Muscle of arm (tissue), 12 donors: Measurements from ENCODE around the gene MACIR. TPM values are rescaled to one million over a fixed set of nuclear protein-coding genes. Genes with fewer than 3 reads are reported as not detected.

Experiments
- DNase-seq: peaks from one replicate; pipeline ENCODE4 v3.0.0-alpha.2; 2013
- polyA plus RNA-seq, 12 donors: library from polyadenylated mRNA; unstranded; fragments of 120-200 nt; gene quantifications; one replicate each; pipeline ENCODE4 v1.2.1, GENCODE V29; 2013; ENCODE audit not compliant: insufficient read length in 12 of 12

MACIR gene
- polyA plus RNA-seq, 12 donors = 10.1 to 18.9 (median 14.6) TPM; not detected in 1

DNA sequence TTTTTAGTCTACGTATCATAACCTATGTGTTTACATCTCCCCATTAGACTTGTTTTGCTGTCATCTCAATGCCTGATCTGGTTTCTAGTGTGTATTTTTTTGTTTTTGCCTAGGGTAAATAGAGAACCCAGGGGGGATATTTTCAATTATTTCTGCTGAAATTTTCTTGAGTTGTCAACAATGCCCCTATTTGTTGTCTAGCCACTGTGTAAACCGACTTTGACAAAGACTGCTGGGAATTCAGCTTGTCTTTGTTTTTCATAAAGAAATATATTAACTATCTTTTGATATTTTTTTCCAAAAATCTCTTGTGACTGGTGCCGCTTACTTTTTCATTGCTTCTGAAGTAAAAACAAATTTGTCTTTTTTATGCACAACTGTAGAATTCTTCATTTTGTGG, 28.1 kb downstream of the MACIR start:
- DNase-seq = no peak

- no peak for DNase-seq
These were observed 30.5 kb downstream of the MACIR start for GRCh38 chr5:103289024-103289423.

DNA sequence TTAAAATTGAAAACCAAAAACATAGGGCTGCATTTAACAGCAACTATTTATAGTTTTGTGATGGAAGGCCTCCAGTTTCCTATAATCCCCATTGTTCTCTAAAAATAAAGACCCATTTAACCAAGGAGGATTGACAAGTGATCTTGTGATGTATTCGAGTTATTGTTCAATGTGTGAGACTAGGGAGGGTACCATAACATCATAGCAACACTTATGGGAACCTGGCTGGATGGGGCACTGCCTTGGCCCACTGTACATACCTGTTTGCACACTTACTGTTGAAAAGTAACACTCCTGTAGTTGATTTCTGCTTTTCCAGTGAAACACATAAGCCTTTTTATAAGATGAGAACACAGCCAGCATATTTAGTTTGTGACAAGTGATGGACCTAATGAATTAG, 32.3 kb downstream of the MACIR start:
- no peak for DNase-seq

DNA sequence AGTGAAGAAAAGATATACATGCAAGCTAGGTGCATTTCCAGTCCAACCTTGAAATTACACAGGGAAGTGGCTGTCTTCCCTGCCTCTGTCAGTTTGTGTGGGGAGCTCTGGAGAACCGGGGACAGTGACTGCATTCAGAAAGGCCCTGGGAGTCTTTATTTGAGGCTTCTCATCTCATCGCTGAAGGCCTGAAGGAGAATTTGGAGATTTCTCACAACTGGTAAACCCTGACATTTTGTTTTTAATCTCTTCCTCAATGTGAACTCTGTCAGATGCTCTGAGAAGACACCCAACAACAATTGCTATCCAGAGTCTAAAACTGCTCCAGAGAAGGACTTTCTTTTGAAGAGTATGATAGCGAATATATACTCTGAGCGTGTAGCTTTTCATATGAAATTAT, 33.0 kb downstream of the MACIR start:
- no peak for DNase-seq

DNA sequence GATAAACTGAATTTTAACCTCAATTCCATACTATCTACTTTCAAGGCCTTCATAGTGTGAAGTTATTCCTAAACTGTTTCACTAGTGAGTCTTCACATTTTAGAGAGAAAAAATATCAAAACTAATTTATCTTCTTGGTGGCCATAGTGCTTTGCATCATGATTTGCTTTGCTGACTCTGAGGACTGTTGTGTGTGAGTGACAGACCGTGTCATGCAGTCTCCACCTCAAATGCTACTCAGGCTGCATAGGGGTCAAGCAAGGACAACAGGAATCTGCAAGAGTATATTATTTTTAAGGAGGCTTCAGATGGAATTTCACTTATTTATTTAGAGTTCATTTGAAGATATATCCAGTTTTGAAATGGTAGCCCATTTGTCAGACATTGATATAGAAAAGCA, 34.5 kb downstream of the MACIR start:
- DNase-seq = no peak

- no peak for DNase-seq
These were observed 35.2 kb downstream of the MACIR start for GRCh38 chr5:103293719-103294118.

- no peak for DNase-seq
These were observed 36.3 kb downstream of the MACIR start for GRCh38 chr5:103294906-103295305.

- DNase-seq = no peak
These were observed 36.9 kb downstream of the MACIR start for GRCh38 chr5:103295424-103295823.

- no peak for DNase-seq
These were observed 37.3 kb downstream of the MACIR start for GRCh38 chr5:103295871-103296270.

DNA sequence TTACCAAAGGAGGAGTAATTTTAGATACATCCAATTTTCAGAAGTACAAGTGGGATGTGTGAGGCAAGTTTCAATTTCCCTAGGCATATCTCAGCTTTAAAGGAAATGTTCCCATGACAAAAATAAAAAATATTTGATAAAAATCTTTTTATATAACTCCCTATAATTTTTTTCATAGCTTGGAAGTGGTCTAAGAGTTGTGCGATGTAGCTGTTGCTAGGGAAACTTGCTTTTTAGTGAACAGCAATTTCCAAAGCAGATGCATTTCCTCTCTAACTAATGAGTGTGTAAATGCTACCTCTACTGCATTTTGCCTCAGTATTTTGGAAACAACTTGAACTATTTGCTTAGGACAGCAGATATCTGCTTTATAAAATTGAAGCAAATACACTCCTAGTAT, 39.6 kb downstream of the MACIR start:
- no peak for DNase-seq

- no peak for DNase-seq
These were observed 40.1 kb downstream of the MACIR start for GRCh38 chr5:103298607-103299188.

GRCh38 chr5:103305809-103306208, 47.2 kb downstream of the MACIR start:
- DNase-seq = no peak

- DNase-seq = no peak
These were observed 48.9 kb downstream of the MACIR start for GRCh38 chr5:103307470-103307869.

GRCh38 chr5:103308774-103309173, 50.2 kb downstream of the MACIR start:
- DNase-seq = no peak

- DNase-seq = no peak
These were observed 54.5 kb downstream of the MACIR start for GRCh38 chr5:103313056-103313455.

- no peak for DNase-seq
These were observed 56.9 kb downstream of the MACIR start for GRCh38 chr5:103315455-103315854.

DNA sequence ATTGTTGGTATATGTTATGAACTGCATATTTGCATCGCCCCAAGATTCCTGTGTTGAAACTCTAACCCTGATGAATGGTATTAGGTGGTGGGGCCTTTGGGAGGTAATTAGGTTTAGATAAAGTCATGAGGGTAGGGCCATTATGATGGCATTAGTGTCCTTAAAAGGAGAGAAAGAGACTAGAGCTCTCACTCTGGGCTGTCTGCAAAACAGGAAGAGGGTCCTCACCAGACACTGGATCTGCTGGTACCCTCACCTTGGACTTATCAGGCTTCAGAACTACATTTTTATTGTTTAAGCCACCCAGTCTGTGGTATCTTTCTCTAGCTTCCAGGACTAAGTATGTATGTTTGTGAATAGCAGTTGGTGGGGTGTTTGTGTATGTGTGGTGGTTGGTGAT, 68.9 kb downstream of the MACIR start:
- no peak for DNase-seq

DNA sequence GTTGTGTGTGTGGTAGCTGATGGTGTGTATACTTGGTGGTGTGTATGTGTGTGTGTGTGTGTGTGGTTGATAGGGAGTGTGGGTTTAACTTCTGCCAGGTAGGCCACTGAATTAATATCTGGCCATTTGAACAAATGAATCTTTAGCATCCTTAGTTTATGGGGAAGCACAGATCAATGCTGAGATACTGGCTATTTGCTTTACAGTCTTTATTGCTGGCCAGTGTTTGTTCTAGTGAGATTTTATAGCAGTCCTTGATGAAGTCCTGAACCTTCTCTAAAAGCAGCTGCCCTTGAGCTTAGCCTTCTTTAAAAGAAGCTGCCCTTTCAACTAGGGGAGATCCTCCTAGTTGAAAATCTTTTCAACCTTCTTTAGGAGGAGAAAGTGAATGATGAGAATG, 69.3 kb downstream of the MACIR start:
- no peak for DNase-seq

Other genes starting within 250 kb of the MACIR start
- 10 to 100 TPM in 7 of 12 donors, 1 to 10 TPM in 3, not detected in 2; 9.1 to 16.7 (median 10.9) TPM for gene GIN1, start 138.6 kb upstream of the MACIR start, polyA plus RNA-seq
- gene PPIP5K2, start 138.5 kb upstream of the MACIR start, polyA plus RNA-seq = 10 to 100 TPM in 11 of 12 donors, not detected in 1; 25.4 to 87.3 (median 45.9) TPM